Measurements from ENCODE around the gene QRSL1.
"Not testable (repeated sequence)": the region's sequence is repeated elsewhere in the genome, so short reads cannot be mapped to it uniquely, and the experiment has no call there.

Gene QRSL1

GRCh38 chr6:106629103-106629858 lies at the start of gene QRSL1, which contains the start of gene RTN4IP1:
QRSL1 (plus strand) TSS chr6:106629578; CDS start chr6:106629682, 104 bp downstream.
RTN4IP1 (minus strand) TSS chr6:106629498; CDS start chr6:106629021, 477 bp downstream.
- DNase-seq = peak; percentile 95

- DNase-seq = no peak
Measured at GRCh38 chr6:106581468-106581867, 47.9 kb upstream of the QRSL1 start.

- DNase-seq = no peak
Measured at GRCh38 chr6:106586815-106587415, 42.5 kb upstream of the QRSL1 start.

- not testable (repeated sequence) for DNase-seq
Measured at GRCh38 chr6:106588937-106589336, 40.4 kb upstream of the QRSL1 start.

GRCh38 chr6:106591111-106591825 lies 38.1 kb upstream of the QRSL1 start:
- DNase-seq = no peak

GRCh38 chr6:106599440-106599839 lies 29.9 kb upstream of the QRSL1 start:
- no peak for DNase-seq

- DNase-seq = no peak
Measured at GRCh38 chr6:106600329-106600728, 29.0 kb upstream of the QRSL1 start.

GRCh38 chr6:106608080-106608668 lies 21.2 kb upstream of the QRSL1 start:
- peak; percentile 65 for DNase-seq

- peak; percentile 3 for DNase-seq
Measured at GRCh38 chr6:106609699-106610098, 19.7 kb upstream of the QRSL1 start.

- DNase-seq = no peak
Measured at GRCh38 chr6:106611030-106611429, 18.3 kb upstream of the QRSL1 start.

GRCh38 chr6:106612671-106613416 lies 16.5 kb upstream of the QRSL1 start:
- no peak for DNase-seq

- no peak for DNase-seq
Measured at GRCh38 chr6:106613590-106613989, 15.8 kb upstream of the QRSL1 start.

GRCh38 chr6:106614166-106614565 lies 15.2 kb upstream of the QRSL1 start:
- no peak for DNase-seq

GRCh38 chr6:106614592-106615257 lies 14.7 kb upstream of the QRSL1 start:
- DNase-seq = no peak

- no peak for DNase-seq
Measured at GRCh38 chr6:106617302-106617701, 12.1 kb upstream of the QRSL1 start.

GRCh38 chr6:106617857-106618256 lies 11.5 kb upstream of the QRSL1 start:
- DNase-seq = no peak

GRCh38 chr6:106618324-106618723 lies 11.1 kb upstream of the QRSL1 start:
- DNase-seq = no peak

GRCh38 chr6:106619223-106619622 lies 10.2 kb upstream of the QRSL1 start:
- no peak for DNase-seq

- DNase-seq = no peak
Measured at GRCh38 chr6:106620931-106621672, 8.3 kb upstream of the QRSL1 start.

GRCh38 chr6:106622412-106622811 lies 7.0 kb upstream of the QRSL1 start:
- DNase-seq = no peak

- no peak for DNase-seq
Measured at GRCh38 chr6:106623039-106623438, 6.3 kb upstream of the QRSL1 start.

Data from CD4-positive, alpha-beta T cell treated with Interleukin-10 for 1 hour (primary cell).